Medulla oblongata (tissue), 1 donor: ENCODE measurements around the gene PRTN3.
"Not testable (repeated sequence)": the region's sequence is repeated elsewhere in the genome, so short reads cannot be mapped to it uniquely, and the experiment has no call there.

ENCODE experiments used
- DNase-seq: peaks from one replicate; pipeline ENCODE4 v3.0.0-alpha.2; 2015; ENCODE audit errors: extremely low spot score

Gene PRTN3

DNA sequence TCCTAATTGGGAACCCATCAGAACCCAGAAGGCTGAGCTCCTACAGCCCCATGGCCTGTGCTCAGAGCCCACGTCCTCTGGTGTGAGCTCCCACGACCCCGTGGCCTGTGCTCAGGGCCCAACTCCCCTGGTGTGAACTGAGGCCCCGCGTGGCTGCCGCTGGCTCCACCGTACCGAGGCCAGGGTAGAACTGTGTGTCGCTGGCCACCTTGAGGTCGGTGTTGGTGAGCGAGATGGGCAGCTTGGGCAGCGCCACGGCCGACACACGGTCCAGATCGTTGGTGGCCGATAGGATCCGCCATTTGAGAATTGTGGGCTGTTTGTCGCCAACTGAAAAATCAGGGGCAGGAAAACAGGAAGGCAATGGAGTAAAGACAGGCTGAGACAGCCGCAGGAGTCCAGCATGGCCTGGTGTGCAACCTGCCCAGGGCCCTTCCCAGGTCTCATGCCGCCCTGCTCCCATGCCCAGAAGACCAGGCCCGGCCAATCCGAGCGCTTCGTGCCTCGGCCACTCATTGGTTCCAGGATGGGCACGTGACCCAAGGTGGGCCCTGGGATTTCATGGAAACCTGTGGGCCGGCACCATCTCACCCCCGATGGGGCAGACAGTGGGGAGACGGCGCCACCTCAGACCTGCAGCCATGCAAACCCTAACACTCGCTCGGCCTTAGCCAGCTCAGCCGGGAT lies 40.7 kb downstream of the PRTN3 start:
- DNase-seq = no peak

DNA sequence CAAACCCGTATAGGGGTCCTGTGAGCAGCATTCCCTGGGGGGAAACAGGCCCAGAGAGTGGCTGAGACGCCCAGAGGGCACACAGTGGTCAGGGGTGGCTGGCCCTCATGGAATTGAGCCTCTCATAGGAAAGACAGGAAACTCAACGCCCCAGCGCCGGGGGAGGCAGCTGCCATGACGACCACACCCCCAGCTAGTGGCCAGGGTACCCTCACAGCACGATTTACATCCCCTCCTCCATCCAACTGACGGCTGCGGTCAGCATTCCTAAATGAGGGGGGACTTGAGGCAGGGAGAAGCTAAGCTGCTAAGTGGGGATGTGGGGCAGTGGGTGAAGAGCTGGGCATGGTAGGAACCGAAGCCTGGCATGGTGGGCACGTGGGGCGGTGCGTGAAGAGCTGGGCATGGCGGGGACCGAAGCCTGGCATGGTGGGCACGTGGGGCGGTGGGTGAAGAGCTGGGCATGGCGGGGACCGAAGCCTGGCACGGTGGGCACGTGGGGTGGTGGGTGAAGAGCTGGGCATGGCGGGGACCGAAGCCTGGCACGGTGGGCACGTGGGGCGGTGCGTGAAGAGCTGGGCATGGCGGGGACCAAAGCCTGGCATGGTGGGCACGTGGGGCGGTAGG lies 42.2 kb downstream of the PRTN3 start:
- no peak for DNase-seq

DNA sequence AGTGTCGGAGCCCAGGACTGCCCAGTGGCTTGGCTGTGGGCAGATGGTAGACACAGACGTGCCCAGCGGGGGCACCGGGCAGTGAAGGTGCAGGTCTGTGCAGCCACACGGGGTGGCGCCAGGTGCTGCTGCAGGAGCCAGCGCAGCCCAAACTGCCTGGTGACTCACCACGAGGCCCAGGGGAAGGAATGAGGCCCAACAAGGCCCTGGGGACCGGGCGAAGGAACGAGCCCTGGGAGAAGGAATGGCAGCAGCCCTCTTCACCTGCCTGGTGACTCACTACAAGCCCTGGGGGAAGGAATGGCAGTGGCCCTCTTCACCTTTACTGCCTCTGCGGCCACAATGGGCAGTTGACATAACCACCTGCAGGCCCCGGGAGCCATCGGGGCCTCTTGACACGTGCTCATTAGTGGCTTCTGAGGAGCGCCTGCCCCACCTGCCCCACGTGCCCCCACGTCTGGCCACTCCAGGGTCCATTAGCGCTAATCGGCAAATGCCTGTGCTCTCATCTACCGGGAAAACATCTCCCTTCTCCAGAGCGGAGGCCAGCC lies 42.9 kb downstream of the PRTN3 start:
- DNase-seq = no peak

DNA sequence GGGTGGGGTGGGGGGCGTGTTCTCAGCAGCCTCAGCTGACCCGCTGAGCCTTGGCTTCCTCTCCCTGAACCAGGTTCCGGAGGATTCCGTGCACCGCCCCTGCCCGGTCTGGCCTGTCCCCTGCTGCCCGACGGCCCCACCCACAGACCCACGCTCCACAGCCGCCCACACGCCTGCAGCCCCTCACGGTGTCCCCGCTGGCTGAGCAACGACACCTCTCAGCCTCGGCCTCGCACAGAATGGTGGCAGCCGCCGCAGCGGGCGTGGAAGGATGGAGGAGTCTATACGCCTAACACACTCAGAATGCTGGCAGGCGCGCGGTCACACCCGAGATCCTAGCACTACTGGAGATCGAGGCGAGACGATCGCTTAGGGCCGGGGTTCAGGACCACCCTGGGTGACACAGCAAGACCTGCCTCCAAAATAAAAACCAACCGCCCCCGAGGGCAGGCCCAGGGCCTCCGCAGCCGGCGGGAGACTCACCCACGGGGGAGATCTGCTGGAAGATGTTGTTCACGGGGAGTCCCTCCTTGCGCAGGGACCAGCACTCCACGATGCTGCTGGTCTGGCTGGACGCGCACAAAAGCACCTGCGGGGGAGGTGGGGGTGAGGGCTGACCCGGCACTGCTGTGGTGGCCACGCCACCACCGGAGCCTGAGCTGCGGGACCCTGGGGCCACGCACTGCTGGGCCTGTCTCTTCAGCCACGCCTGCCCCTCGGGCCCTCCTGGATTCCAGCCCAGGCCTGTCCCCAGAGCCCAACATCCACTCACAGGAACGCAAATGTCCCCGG lies 43.8 kb downstream of the PRTN3 start:
- no peak for DNase-seq

DNA sequence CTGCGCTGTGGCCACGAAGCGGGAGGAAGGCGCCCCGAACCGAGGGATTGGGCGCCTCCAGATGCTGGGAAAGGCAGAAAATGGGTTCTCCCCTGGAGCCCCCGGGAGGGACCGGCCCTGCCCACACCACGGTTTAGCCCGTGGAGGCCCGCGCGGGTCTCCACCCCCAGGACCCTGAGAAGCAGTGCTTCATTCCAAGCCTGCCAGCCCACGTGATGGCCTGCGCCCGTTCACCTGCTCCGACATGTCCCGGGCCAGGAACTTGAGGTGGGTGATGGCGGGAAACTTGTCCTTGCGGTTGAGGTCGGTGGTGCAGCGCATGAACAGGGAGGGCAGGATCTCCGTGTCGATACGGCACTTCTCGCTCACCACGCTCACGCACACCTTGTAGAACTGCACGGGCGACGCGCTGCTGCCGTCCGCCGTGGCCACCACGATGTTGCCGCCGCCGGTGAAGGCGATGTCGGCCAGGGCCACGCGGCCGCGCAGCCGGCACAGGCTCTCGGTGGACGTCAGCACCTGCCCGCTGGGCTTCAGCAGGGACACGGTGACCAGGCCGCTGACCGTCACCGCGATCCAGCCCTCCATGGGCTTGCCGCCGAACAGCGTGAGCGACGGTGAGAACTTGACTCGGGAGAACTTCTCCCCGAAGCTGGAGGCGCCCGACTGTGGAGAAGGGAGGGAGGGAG lies 44.9 kb downstream of the PRTN3 start:
- DNase-seq = no peak

DNA sequence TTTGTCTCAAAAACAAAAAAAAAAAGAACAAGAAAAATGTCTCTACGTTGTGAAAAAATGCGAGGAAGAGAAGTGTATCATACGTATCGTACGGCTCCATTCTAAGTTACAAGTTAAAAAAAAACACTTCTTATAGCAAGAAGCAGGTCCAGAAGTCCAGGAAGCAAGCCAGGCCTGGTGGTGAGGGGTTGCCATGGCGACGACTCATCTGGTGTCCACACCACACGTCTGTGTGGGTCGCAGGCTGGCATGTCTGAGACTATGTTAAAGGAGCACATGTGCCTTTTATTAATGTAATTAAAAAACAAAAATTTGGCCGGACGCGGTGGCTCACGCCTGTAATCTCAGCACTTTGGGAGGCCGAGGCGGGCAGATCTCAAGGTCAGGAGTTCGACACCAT lies 46.3 kb downstream of the PRTN3 start:
- DNase-seq = no peak

DNA sequence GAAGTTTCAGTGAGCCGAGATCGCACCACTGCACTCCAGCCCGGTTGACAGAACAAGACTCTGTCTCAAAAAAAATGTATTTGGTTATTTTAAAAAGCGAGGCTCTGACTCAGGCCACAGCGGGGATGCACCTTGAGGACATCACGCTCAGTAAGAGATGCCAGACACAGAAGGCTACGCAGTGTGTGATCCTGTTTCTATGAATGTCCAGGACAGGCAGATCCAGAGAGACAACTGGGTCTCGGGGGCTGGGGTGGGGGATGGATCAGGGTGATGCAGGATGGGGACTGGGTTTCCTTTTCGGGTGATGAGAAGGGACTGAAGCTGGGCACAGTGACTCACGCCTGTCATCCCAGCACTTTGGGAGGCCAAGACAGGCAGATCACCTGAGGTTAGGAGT lies 46.8 kb downstream of the PRTN3 start:
- no peak for DNase-seq

DNA sequence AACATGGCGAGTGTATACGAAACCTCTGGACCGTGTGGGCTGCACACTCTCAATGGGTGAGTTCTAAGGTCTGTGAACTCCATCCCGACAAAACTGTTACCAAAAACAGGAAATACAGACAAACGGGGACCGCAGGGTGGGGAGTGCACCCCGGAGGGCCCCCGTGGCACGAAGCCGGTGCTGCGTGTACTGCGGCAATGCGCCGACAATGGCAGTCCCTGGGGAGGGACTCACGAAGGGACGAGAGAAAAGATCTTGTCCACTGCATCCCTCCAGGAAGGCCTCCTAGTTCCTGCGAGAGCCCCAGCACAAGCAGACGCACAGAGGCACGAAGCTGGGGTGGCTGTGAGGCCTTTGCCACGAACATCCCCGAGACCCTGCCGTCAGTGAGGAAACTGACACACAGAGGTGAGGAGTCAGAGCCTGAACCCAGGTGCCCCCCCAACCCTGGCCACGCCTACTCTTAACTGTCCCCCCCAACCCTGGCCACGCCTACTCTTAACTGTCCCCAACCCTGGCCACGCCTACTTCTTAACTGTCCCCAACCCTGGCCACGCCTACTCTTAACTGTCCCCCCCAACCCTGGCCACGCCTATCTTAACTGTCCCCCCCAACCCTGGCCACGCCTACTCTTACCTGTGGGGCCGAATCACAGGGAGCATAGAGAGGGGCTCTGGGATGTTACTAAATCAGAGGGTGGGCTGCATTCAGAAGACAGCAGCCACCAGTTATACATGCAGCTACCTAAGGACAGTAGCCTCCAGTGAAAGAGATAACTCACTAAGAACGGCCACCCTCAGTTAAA lies 48.0 kb downstream of the PRTN3 start:
- DNase-seq = no peak

DNA sequence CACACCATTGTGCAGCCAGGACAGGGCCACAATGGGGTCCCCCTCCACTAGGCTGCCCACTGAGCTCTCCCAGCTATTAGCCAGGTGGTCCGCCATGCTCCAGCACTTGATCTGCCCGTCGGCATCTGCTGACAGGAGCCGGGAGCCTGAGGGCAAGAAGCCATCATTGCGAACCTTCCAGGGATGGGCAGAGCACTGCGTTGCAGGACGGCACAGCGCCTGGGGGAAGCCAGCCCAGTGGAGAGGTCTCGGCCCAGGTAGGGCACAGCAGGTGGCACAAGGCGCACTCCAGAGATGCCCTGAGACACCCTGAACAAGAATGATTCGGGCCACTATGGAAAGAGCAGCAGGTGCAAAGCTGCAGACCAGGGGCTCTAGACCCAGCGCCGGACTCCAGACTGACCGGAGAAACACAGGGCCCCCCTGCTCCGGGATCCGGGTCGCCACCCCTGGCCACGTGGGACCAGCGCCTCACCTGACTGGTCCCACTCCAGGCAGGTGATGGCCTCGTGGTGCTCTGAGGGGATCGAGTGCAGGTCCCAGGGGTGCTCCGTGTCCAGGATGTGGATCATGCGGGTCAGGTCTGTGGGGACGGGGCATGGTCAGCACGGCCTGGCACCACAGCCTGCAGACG lies 49.0 kb downstream of the PRTN3 start:
- DNase-seq = no peak

DNA sequence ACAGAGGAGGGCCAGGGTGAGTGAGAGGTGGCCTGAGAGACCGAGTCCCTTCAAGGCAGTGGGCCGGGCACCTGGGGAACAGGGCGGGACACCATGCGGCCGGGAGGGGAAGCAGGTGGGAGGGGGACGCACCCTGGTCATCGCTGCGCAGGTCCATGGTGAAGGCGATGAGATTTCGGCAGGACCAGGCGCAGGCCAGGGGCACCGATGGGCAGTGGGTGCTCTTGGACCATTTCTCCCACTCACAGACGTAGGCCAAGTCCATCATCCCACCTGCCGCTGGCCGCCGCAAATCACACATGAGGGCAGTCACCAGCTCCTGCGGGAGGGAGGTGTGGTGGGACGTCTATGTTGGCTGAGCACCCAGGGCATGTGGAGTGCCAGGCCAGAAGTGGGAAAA lies 50.0 kb downstream of the PRTN3 start:
- DNase-seq = no peak

DNA sequence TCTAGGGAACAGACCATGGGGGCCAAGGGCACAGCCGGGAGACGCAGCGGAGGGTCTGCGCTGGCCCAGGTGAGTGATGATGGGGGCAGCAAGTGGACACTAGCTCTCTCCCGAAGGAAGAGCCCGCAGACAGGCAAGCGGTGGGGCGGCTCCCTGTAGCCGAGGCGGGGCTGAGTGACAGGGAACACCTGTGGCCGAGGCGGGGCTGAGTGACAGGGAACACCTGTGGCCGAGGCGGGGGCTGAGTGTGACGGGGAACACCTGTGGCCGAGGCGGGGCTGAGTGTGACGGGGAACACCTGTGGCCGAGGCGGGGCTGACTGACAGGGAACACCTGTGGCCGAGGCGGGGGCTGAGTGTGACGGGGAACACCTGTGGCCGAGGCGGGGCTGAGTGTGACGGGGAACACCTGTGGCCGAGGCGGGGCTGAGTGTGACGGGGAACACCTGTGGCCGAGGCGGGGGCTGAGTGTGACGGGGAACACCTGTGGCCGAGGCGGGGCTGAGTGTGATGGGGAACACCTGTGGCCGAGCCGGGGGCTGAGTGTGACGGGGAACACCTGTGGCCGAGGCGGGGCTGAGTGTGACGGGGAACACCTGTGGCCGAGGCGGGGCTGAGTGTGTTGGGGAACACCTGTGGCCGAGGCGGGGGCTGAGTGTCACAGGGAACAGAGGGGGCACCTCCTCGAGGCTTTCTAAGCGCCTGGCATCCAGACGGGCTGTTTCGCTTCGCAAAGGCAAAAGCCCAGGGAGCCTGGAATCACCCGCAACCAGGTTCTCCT lies 50.8 kb downstream of the PRTN3 start:
- not testable (repeated sequence) for DNase-seq

DNA sequence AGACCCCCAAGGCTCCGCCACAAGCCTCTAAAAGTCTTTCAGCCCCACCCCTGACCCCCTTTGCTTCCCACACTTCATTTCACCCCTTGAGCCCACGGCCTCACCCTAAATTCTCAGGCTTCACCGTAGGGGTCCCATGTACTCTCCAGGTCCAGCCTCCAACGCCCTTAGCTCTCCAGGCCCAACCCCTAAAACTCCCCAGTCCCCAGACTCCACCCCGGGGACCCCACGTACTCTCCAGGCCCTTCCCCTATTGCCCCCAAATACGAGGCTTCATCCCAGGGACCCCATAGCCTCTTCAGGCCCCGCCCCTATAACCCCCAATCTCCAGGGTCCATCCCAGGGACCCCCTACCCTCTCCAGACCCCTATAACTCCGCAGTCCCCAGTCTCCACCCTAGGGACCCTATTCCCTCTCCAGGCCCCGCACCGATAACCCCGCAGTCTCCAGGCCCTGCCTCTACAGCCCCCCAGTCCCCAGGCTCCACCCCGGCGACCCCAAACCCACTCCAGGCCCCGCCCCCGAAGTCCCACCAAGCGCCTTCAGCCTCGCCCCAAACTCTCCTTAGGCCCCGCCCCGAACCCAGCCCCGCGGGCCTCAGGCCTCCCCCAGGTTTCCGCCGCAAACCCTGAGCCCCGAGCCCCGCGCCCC lies 51.6 kb downstream of the PRTN3 start:
- DNase-seq = no peak

DNA sequence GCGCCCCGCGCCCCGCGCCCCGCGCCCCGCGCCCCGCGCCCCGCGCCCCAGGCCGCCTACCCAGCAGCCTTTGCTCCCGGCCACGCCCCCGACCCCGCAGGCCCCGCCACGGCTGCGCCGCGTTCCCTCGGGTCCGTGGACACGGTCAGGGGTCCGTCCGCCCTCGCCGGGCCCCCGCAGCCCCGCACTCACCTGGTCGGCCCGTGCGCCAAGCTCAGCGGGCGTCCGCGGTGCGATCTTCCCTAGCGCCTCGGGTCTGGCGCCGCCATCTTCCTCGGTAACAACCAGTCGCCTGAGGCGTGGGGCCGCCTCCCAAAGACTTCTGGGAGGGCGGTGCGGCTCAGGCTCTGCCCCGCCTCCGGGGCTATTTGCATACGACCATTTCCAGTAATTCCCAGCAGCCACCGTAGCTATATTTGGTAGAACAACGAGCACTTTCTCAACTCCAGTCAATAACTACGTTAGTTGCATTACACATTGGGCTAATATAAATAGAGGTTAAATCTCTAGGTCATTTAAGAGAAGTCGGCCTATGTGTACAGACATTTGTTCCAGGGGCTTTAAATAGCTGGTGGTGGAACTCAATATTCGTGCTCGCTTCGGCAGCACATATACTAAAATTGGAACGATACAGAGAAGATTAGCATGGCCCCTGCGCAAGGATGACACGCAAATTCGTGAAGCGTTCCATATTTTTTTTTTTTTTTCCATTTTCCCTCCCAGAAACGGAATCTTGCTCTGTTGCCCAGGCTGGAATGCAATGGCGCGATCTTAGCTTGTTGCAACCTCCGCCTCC lies 52.3 kb downstream of the PRTN3 start, which contains the start of the genes MED16 and RNU6-9:
TSS of gene MED16 (minus strand) at position 294 of the 796 bp plus-strand sequence. CDS start 2,056 bp downstream, outside the sequence.
TSS of gene RNU6-9 (plus strand) at position 591 of the 796 bp plus-strand sequence.
- DNase-seq = peak; percentile 97

DNA sequence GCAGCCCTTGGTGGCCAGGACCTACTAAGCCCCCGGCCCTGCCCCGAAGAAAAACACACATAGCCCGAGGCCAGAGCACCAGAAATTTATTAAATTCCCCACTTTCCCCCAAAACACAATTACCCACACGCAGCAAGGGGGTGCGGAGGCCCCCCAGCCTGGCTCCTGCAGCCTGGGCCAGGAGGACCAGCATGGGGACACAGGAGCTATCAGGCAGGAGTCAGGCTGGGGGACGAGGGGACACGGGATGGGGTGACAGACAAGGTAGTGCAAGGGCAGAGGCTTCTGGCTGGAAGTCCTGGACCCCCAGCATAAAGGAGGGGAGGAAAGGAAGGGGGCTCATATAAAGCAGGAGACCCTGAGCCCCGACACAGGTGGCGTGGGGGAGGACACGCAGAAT lies 55.6 kb downstream of the PRTN3 start:
- no peak for DNase-seq

DNA sequence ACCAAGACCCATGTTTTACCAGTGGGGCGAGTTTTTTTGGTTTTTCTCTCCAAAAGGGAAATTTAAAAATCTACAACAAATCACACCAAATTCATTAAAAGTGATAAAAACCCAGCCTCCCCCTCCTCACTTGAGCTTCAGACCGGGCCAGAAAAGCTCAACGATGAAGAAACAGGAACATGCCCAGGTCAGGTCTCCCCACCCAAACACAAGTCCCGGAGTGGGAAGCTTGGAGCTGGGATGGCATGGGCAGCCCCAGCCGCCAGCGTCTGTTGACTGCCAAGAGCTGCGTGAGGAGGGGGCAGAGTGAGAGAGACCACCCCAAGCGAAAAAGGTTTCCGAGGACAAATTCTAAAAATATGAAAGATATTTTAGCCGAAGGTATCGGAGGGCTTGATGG lies 56.2 kb downstream of the PRTN3 start:
- no peak for DNase-seq

DNA sequence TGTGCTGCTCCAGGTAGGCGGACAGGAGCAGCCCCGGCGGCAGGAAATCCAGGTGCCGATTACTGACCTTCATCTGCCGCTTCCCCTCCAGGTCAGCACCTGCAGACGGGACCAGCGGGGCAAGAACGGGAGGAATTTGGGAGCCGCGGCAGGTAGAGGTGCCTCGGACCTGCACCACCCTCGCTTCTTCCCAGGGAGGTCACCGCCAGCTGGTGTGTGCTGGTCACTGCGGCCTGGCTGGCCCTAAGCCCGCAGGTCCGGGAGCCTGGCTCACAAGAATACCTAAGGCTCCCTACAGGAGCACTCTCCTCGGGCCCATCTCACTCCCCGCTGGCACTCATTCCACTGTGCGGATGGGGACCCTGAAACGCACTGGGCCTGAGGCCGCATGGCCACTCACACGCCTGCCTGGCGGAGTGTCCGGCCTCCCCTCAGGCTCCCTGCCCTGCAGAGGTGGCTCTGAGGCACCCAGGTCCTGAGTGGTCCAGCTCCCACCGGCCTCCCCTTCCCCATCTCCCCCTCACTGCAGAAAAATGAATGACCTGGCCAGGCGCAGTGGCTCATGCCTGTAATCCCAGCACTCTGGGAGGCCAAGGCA lies 56.7 kb downstream of the PRTN3 start:
- no peak for DNase-seq
